Stimulated activated naive CD8-positive, alpha-beta T cell treated with anti-CD3 and anti-CD28 coated beads, Interleukin-15, Interleukin-2, amounts not matched to agents 100 U/mL and 50 U/mL, for 24 hours (primary cell): ENCODE data around the gene PI16.
A peak's percentile ranks its signal among the peaks of the same experiment; 100 is the strongest.

ENCODE experiments used
- ATAC-seq: fragments of 150-1000 bp; cut with Tn5 transposase; one replicate; pipeline ENCODE4 v1.10.0; 2021
- DNase-seq: peaks from one replicate; pipeline ENCODE4 v3.0.0; 2021

Gene PI16

GRCh38 chr6:36957773-36958271 lies 3.3 kb downstream of the PI16 start:
- ATAC-seq (no peak), DNase-seq (no peak)

- ATAC-seq (no peak), DNase-seq (no peak)
Measured at GRCh38 chr6:36958775-36959554, 4.4 kb downstream of the PI16 start.

GRCh38 chr6:36959555-36960250 lies 5.2 kb downstream of the PI16 start:
- ATAC-seq (no peak), DNase-seq (no peak)

GRCh38 chr6:36961441-36962435 lies 7.2 kb downstream of the PI16 start:
- ATAC-seq (no peak), DNase-seq (no peak)

GRCh38 chr6:36962874-36963273 lies 8.3 kb downstream of the PI16 start:
- ATAC-seq (no peak), DNase-seq (peak; percentile 76)

GRCh38 chr6:36963451-36964290 lies 9.1 kb downstream of the PI16 start:
- DNase-seq (no peak), ATAC-seq (peak; percentile 13)

- ATAC-seq (no peak), DNase-seq (no peak)
Measured at GRCh38 chr6:36964349-36964748, 9.8 kb downstream of the PI16 start.

GRCh38 chr6:36964908-36965307 lies 10.4 kb downstream of the PI16 start:
- DNase-seq (no peak), ATAC-seq (no peak)

GRCh38 chr6:36967301-36967700 lies 12.8 kb downstream of the PI16 start:
- ATAC-seq: no peak
- DNase-seq: no peak

GRCh38 chr6:36967757-36968156 lies 13.2 kb downstream of the PI16 start:
- no peak for ATAC-seq
- no peak for DNase-seq

GRCh38 chr6:36968266-36968977 lies 13.9 kb downstream of the PI16 start:
- DNase-seq (no peak), ATAC-seq (no peak)

- ATAC-seq (no peak), DNase-seq (no peak)
Measured at GRCh38 chr6:36969240-36969691, 14.7 kb downstream of the PI16 start.

- ATAC-seq (no peak), DNase-seq (no peak)
Measured at GRCh38 chr6:36969988-36970891, 15.7 kb downstream of the PI16 start.

- no peak for ATAC-seq
- no peak for DNase-seq
Measured at GRCh38 chr6:36970892-36971842, 16.6 kb downstream of the PI16 start.

GRCh38 chr6:36971921-36972673 lies 17.6 kb downstream of the PI16 start:
- no peak for DNase-seq
- no peak for ATAC-seq

GRCh38 chr6:36973190-36973589 lies 18.7 kb downstream of the PI16 start:
- DNase-seq: no peak
- no peak for ATAC-seq

- DNase-seq: no peak
- ATAC-seq: no peak
Measured at GRCh38 chr6:36973647-36974046, 19.1 kb downstream of the PI16 start.
